Natural killer cell (primary cell): ENCODE measurements around the gene SLC35F4. TPM values are rescaled to one million over a fixed set of nuclear protein-coding genes. Genes with fewer than 3 reads are reported as not detected.

Source experiments
- ATAC-seq, 3 donors: fragments of 150-1000 bp in 2 of 3; fragments of 200-7000 bp in 1 of 3; cut with Tn5 transposase; 1 replicate in 1 of 3; 2 replicates in 2 of 3; pipeline ENCODE4 v1.10.0; 2021; ENCODE audit warnings: mild to moderate bottlenecking in 2 of 3, moderate library complexity in 2 of 3
- DNase-seq, 2 donors: peaks; one replicate each; pipeline versions ENCODE4 v3.0.0 to v3.0.0-alpha.2; 2013 to 2021; ENCODE audit warnings: mixed read lengths in 1 of 2
- H3K27ac ChIP-seq: one replicate; pipeline ENCODE4 v1.5.1; 2013; ENCODE audit warnings: mild to moderate bottlenecking, low read length
- H3K27me3 ChIP-seq: one replicate; pipeline ENCODE4 v1.6.1; 2013; ENCODE audit warnings: low read length; ENCODE audit not compliant: control insufficient read depth, insufficient read depth
- H3K36me3 ChIP-seq: one replicate; pipeline ENCODE4 v1.6.1; 2013; ENCODE audit warnings: low read length; ENCODE audit not compliant: control insufficient read depth, insufficient read depth
- H3K4me1 ChIP-seq: one replicate; pipeline ENCODE4 v1.6.1; 2013; ENCODE audit warnings: low read length; ENCODE audit not compliant: control insufficient read depth, insufficient read depth
- H3K4me3 ChIP-seq: one replicate; pipeline ENCODE4 v1.5.1; 2013; ENCODE audit warnings: low read length
- H3K9me3 ChIP-seq: one replicate; pipeline ENCODE4 v1.6.1; 2013; ENCODE audit warnings: low read length; ENCODE audit not compliant: control insufficient read depth, insufficient read depth
- H3K27ac Mint-ChIP-seq, 2 donors: one replicate each; pipeline ENCODE4 v1.8.0; 2022; ENCODE audit warnings: mild to moderate bottlenecking in 2 of 2, mixed read lengths in 2 of 2, moderate library complexity in 1 of 2
- H3K27me3 Mint-ChIP-seq, 2 donors: one replicate each; pipeline ENCODE4 v1.8.0; 2022; ENCODE audit warnings: low read depth in 2 of 2, mixed read lengths in 2 of 2
- H3K36me3 Mint-ChIP-seq: one replicate; pipeline ENCODE4 v1.8.0; 2022; ENCODE audit warnings: mixed read lengths
- H3K4me1 Mint-ChIP-seq, 2 donors: one replicate each; pipeline ENCODE4 v1.8.0; 2022; ENCODE audit warnings: mixed read lengths in 2 of 2
- H3K4me3 Mint-ChIP-seq: one replicate; pipeline ENCODE4 v1.8.0; 2022; ENCODE audit warnings: mild to moderate bottlenecking, moderate library complexity, mixed read lengths
- H3K9me3 Mint-ChIP-seq, 2 donors: one replicate each; pipeline ENCODE4 v1.8.0; 2022; ENCODE audit warnings: mixed read lengths in 2 of 2
- CTCF ChIP-seq: fragments of 200-600 bp; IDR thresholded peaks from one replicate; pipeline ENCODE4 v1.8.0; 2022; ENCODE audit warnings: antibody characterized with exemption
- WGBS: methylation state at CpG from one replicate; pipeline ENCODE4 v1.1.7; 2013; ENCODE audit warnings: missing lambda C conversion rate; ENCODE audit not compliant: insufficient coverage; 5-methylcytosine and 5-hydroxymethylcytosine counted together
- intact Hi-C: fragments of 100-400 bp; cut with micrococcal nuclease; formaldehyde crosslinking; loops from one replicate; pipeline ENCODE4 v1.14.2; 2022
- total RNA-seq, 4 donors: library from RNA; stranded (reverse); fragments of 120-200 nt in 1 of 4; gene quantifications; one replicate each; pipeline versions ENCODE4 v1.2.3 to v1.2.4, GENCODE V29; 2013 to 2022

SLC35F4 gene
- total RNA-seq, 3 donors from 2014 or later (not counting 1 experiment from before 2014, with no cell fraction given) = not detected

GRCh38 chr14:57884175-57884574 lies 18.3 kb upstream of the SLC35F4 start:
- WGBS = 93% methylated on average over 2 of the region's 3 CpGs
- H3K36me3 Mint-ChIP-seq = no peaks in the 10 kb centered on the region

GRCh38 chr14:57883061-57883460 lies 17.2 kb upstream of the SLC35F4 start:
- Histone ChIP-seq H3K4me3 (no peak overlapping the region), H3K9me3 (no peaks in the 10 kb centered on the region), H3K4me1 (no peaks in the 10 kb centered on the region), H3K36me3 (no peaks in the 10 kb centered on the region), H3K27me3 (no peaks in the 10 kb centered on the region), H3K27ac (no peak overlapping the region)
- Mint-ChIP-seq H3K9me3 (peaks cover 4 to 5% of the 10 kb centered on the region in 2 donors), H3K36me3 (peaks cover 6% of the 10 kb centered on the region), H3K27me3 (peaks cover 0 to 2% of the 10 kb centered on the region in 2 donors), H3K4me3 (no peak overlapping the region), H3K4me1 (no peaks in the 10 kb centered on the region), H3K27ac (no peak overlapping the region)
- 76% methylated on average over 7 of the region's 7 CpGs for WGBS
- TF ChIP-seq CTCF = no peak
- intact Hi-C loops = no loop called here
- no peak for DNase-seq
- no peak for ATAC-seq

More at GRCh38 chr14:57884175-57884574, 18.3 kb upstream of the SLC35F4 start:
- intact Hi-C loops = no loop called here
- Mint-ChIP-seq H3K4me3 (no peak overlapping the region), H3K27me3 (peaks cover 0 to 2% of the 10 kb centered on the region in 2 donors), H3K27ac (no peak overlapping the region), H3K4me1 (no peaks in the 10 kb centered on the region), H3K9me3 (no peaks in the 10 kb centered on the region)
- Histone ChIP-seq H3K4me1 (no peaks in the 10 kb centered on the region), H3K27me3 (no peaks in the 10 kb centered on the region), H3K36me3 (no peaks in the 10 kb centered on the region), H3K9me3 (no peaks in the 10 kb centered on the region), H3K27ac (no peak overlapping the region), H3K4me3 (no peak overlapping the region)
- DNase-seq = no peak
- ATAC-seq = no peak
- TF ChIP-seq CTCF = no peak

GRCh38 chr14:57879516-57879915 lies 13.6 kb upstream of the SLC35F4 start:
- WGBS = 79% methylated on average over 2 of the region's 2 CpGs
- Mint-ChIP-seq H3K9me3 (peaks cover 4 to 6% of the 10 kb centered on the region in 2 donors), H3K27me3 (peaks cover 0 to 2% of the 10 kb centered on the region in 2 donors), H3K4me1 (no peaks in the 10 kb centered on the region), H3K36me3 (peaks cover 6% of the 10 kb centered on the region), H3K4me3 (no peak overlapping the region), H3K27ac (no peak overlapping the region)
- DNase-seq = no peak
- no peaks in the 10 kb centered on the region for H3K36me3 ChIP-seq
- H3K9me3 ChIP-seq = no peaks in the 10 kb centered on the region
- H3K4me3 ChIP-seq = no peak overlapping the region
- no peak overlapping the region for H3K27ac ChIP-seq
- no peaks in the 10 kb centered on the region for H3K4me1 ChIP-seq
- intact Hi-C loops = no loop called here
- H3K27me3 ChIP-seq = no peaks in the 10 kb centered on the region
- TF ChIP-seq CTCF = no peak
- ATAC-seq = no peak

- no peaks in the 10 kb centered on the region for H3K27me3 ChIP-seq
- no peaks in the 10 kb centered on the region for H3K4me1 Mint-ChIP-seq
- H3K27ac ChIP-seq = no peak overlapping the region
- intact Hi-C loops = no loop called here
- peaks cover 4 to 6% of the 10 kb centered on the region in 2 donors for H3K9me3 Mint-ChIP-seq
- no peak for ATAC-seq
- TF ChIP-seq CTCF = no peak
- H3K27ac Mint-ChIP-seq = no peak overlapping the region
- peaks cover 6% of the 10 kb centered on the region for H3K36me3 Mint-ChIP-seq
- no peak overlapping the region for H3K4me3 ChIP-seq
- H3K9me3 ChIP-seq = no peaks in the 10 kb centered on the region
- no peak overlapping the region for H3K4me3 Mint-ChIP-seq
- no peak for DNase-seq
- 71% methylated on average over 2 of the region's 2 CpGs for WGBS
- H3K36me3 ChIP-seq = no peaks in the 10 kb centered on the region
- no peaks in the 10 kb centered on the region for H3K4me1 ChIP-seq
- peaks cover 0 to 2% of the 10 kb centered on the region in 2 donors for H3K27me3 Mint-ChIP-seq
These were observed 10.1 kb upstream of the SLC35F4 start for GRCh38 chr14:57875985-57876384.
